ENCODE measurements around the gene TTLL4. TPM values are rescaled to one million over a fixed set of nuclear protein-coding genes. Genes with fewer than 3 reads are reported as not detected.

TTLL4 gene
- total and polyA plus RNA-seq, 2 experiments from 2014 or later = 53.5 to 77.8 TPM

GRCh38 chr2:218662827-218663226 lies 47.8 kb upstream of the TTLL4 start:
- H3K27ac Mint-ChIP-seq = no peak overlapping the region
- peaks cover 16% of the 10 kb centered on the region for H4K20me1 ChIP-seq (replicated peaks; ENCODE audit: insufficient read depth)
- H3K4me1 Mint-ChIP-seq = peaks cover 6% of the 10 kb centered on the region
- no peak overlapping the region for H3K4me3 ChIP-seq
- peaks cover 63% of the 10 kb centered on the region for H3K36me3 Mint-ChIP-seq (ENCODE audit: low read depth)
- H3K79me2 ChIP-seq (replicated peaks; ENCODE audit: insufficient read depth) = peaks cover 6% of the 10 kb centered on the region
- ATAC-seq = no peak
- no peaks in the 10 kb centered on the region for H3K9me2 ChIP-seq (ENCODE audit: insufficient read depth)
- H3K4me2 ChIP-seq = no peak overlapping the region
- H3F3A ChIP-seq (replicated peaks; ENCODE audit: low read depth) = 0 out of 2 replicates have a peak, but pooled peaks cover 8% of the 10 kb centered on the region
- TF ChIP-seq ZNF114 (CRISPR knock-in tag; IDR thresholded peaks at IDR 0.05) (no peak), STAT1 (IDR thresholded peaks at IDR 0.05; ENCODE audit: unreplicated experiment) (no peak), CTCF (conservative IDR thresholded peaks at IDR 0.05; ENCODE audit: low read depth in 2 of 2) (no peak), EZH2phosphoT487 (IDR thresholded peaks at IDR 0.05; ENCODE audit: unreplicated experiment) (no peak), CREB1 (CRISPR knock-in tag; IDR thresholded peaks at IDR 0.05; ENCODE audit: low read depth) (no peak), ETS1 (IDR thresholded peaks at IDR 0.05) (no peak), ZNF331 (CRISPR knock-in tag; IDR thresholded peaks at IDR 0.05; ENCODE audit: low read depth) (no peak), EZH2 (IDR thresholded peaks at IDR 0.05; ENCODE audit: low read depth, unreplicated experiment) (no peak), ZNF462 (CRISPR knock-in tag; IDR thresholded peaks at IDR 0.05) (no peak), REST (IDR thresholded peaks at IDR 0.05; ENCODE audit: unreplicated experiment) (no peak), NANOG (IDR thresholded peaks at IDR 0.05; ENCODE audit: borderline replicate concordance) (no peak), POLR2AphosphoS5 (IDR thresholded peaks at IDR 0.05; ENCODE audit: low read depth) (no peak), JUNB (IDR thresholded peaks at IDR 0.05; ENCODE audit: unreplicated experiment) (no peak)
- H2AFZ ChIP-seq = no peak overlapping the region
- peaks cover 2% of the 10 kb centered on the region for H3K27me3 Mint-ChIP-seq (ENCODE audit: insufficient read depth, low read depth, poor library complexity)
- no peaks in the 10 kb centered on the region for H3K27me3 ChIP-seq (ENCODE audit: insufficient read depth)
- H3K27ac ChIP-seq (ENCODE audit: low read depth) = no peak overlapping the region
- H3K4me1 ChIP-seq (ENCODE audit: insufficient read depth) = peaks cover 5% of the 10 kb centered on the region
- H3K4me3 Mint-ChIP-seq = no peak overlapping the region
- no peaks in the 10 kb centered on the region for H3K9me3 Mint-ChIP-seq
- no peak for DNase-seq (ENCODE audit: low spot score)
- peaks cover 26% of the 10 kb centered on the region for H3K36me3 ChIP-seq (ENCODE audit: insufficient read depth)

Data from GM23338 (cell line).